ENCODE measurements around the gene CCDC38.

CCDC38 gene

GRCh38 chr12:95836630-95837239, 105.7 kb downstream of the CCDC38 start:
- DNase-seq (ENCODE audit: low read depth, low spot score) = no peak

GRCh38 chr12:95836185-95836609, 106.2 kb downstream of the CCDC38 start:
- DNase-seq (ENCODE audit: low read depth, low spot score) = no peak

GRCh38 chr12:95834572-95834971, 107.8 kb downstream of the CCDC38 start:
- no peak for DNase-seq (ENCODE audit: low read depth, low spot score)

GRCh38 chr12:95830335-95831089, 111.9 kb downstream of the CCDC38 start:
- DNase-seq (ENCODE audit: low read depth, low spot score) = no peak

GRCh38 chr12:95829395-95829794, 113.0 kb downstream of the CCDC38 start:
- DNase-seq (ENCODE audit: low read depth, low spot score) = no peak

- DNase-seq (ENCODE audit: low read depth, low spot score) = no peak
These were observed 122.2 kb downstream of the CCDC38 start for GRCh38 chr12:95820096-95820703.

Data from activated CD4-positive, CD25-positive, alpha-beta regulatory T cell treated with anti-CD3 and anti-CD28 coated beads, Interleukin-2, amount 50 U/mL, for 16 hours (primary cell).